Liver (tissue), 9 donors: ENCODE results near the gene RDX. TPM values are rescaled to one million over a fixed set of nuclear protein-coding genes. Genes with fewer than 3 reads are reported as not detected.

Experiments
- DNase-seq: peaks from one replicate; pipeline ENCODE4 v3.0.0-alpha.2; 2017; ENCODE audit warnings: low spot score
- H3K27ac ChIP-seq, 2 donors: one replicate each; pipeline ENCODE4 v1.7.0; 2013; ENCODE audit warnings: inconsistent platforms in 2 of 2, low read length in 2 of 2, control low read depth in 1 of 2, low read depth in 1 of 2, mild to moderate bottlenecking in 1 of 2
- H3K27me3 ChIP-seq, 4 donors: one replicate each; pipeline versions ENCODE4 v1.6.1 to v1.7.0; 2013; ENCODE audit warnings: low read length in 3 of 4, inconsistent platforms in 1 of 4, mild to moderate bottlenecking in 1 of 4, moderate library complexity in 1 of 4; ENCODE audit not compliant: control insufficient read depth in 4 of 4, insufficient read depth in 4 of 4
- H3K36me3 ChIP-seq, 4 donors: one replicate each; pipeline versions ENCODE4 v1.6.1 to v1.7.0; 2013; ENCODE audit warnings: low read length in 3 of 4, mild to moderate bottlenecking in 3 of 4, low read depth in 1 of 4, moderate library complexity in 1 of 4; ENCODE audit not compliant: control insufficient read depth in 4 of 4, insufficient read depth in 3 of 4
- H3K4me1 ChIP-seq, 4 donors: one replicate each; pipeline versions ENCODE4 v1.6.1 to v1.7.0; 2013; ENCODE audit warnings: low read length in 3 of 4, mild to moderate bottlenecking in 3 of 4, moderate library complexity in 1 of 4; ENCODE audit not compliant: control insufficient read depth in 4 of 4, insufficient read depth in 4 of 4
- H3K4me3 ChIP-seq, 3 donors: one replicate each; pipeline versions ENCODE4 v1.6.1 to v1.7.0; 2013; ENCODE audit warnings: low read length in 3 of 3, control low read depth in 1 of 3, low read depth in 1 of 3, mild to moderate bottlenecking in 1 of 3
- H3K9ac ChIP-seq, 2 donors: one replicate each; pipeline ENCODE4 v1.7.0; 2013; ENCODE audit warnings: low read length in 2 of 2, mild to moderate bottlenecking in 2 of 2, moderate library complexity in 2 of 2, control low read depth in 1 of 2, low read depth in 1 of 2
- H3K9me3 ChIP-seq, 4 donors: one replicate each; pipeline versions ENCODE4 v1.6.1 to v1.7.0; 2013; ENCODE audit warnings: low read length in 3 of 4; ENCODE audit not compliant: control insufficient read depth in 4 of 4
- CTCF ChIP-seq: fragments of 150-350 bp; IDR thresholded peaks from 2 replicates; pipeline ENCODE4 v1.5.1; 2017; ENCODE audit warnings: improper control_type of control experiment, low read depth, low read length; ENCODE audit not compliant: missing input control
- EGR1 ChIP-seq, 2 donors: IDR thresholded peaks; 2 replicates each; pipeline ENCODE4 v1.6.1; 2016 to 2018; ENCODE audit warnings: antibody characterized with exemption in 2 of 2, low read depth in 2 of 2
- FOXA1 ChIP-seq: IDR thresholded peaks from 2 replicates; pipeline ENCODE4 v1.6.1; 2016; ENCODE audit warnings: antibody characterized with exemption
- FOXA2 ChIP-seq: IDR thresholded peaks from 2 replicates; pipeline ENCODE4 v1.6.1; 2016; ENCODE audit warnings: antibody characterized with exemption
- GABPA ChIP-seq, 2 donors: IDR thresholded peaks in 1 of 2; conservative IDR thresholded peaks in 1 of 2; 2 replicates each; pipeline ENCODE4 v1.6.1; 2016; ENCODE audit warnings: antibody characterized with exemption in 2 of 2, mild to moderate bottlenecking in 1 of 2, moderate library complexity in 1 of 2
- HNF4A ChIP-seq, 2 donors: conservative IDR thresholded peaks; 2 replicates each; pipeline ENCODE4 v1.6.1; 2016; ENCODE audit warnings: antibody characterized with exemption in 2 of 2, mild to moderate bottlenecking in 2 of 2
- HNF4G ChIP-seq: IDR thresholded peaks from 2 replicates; pipeline ENCODE4 v1.6.1; 2016; ENCODE audit warnings: antibody characterized with exemption
- JUND ChIP-seq, 2 donors: IDR thresholded peaks; 2 replicates each; pipeline ENCODE4 v1.6.1; 2016; ENCODE audit warnings: antibody characterized with exemption in 2 of 2
- NR2F2 ChIP-seq: IDR thresholded peaks from 2 replicates; pipeline ENCODE4 v1.6.1; 2016; ENCODE audit warnings: antibody characterized with exemption
- RAD21 ChIP-seq, 2 donors: IDR thresholded peaks; 2 replicates each; pipeline ENCODE4 v1.6.1; 2016; ENCODE audit warnings: antibody characterized with exemption in 2 of 2, mild to moderate bottlenecking in 2 of 2
- RXRA ChIP-seq, 2 donors: IDR thresholded peaks; 2 replicates each; pipeline ENCODE4 v1.6.1; 2017 to 2018; ENCODE audit warnings: antibody characterized with exemption in 2 of 2, mild to moderate bottlenecking in 1 of 2
- SP1 ChIP-seq: IDR thresholded peaks from 2 replicates; pipeline ENCODE4 v1.6.1; 2018; ENCODE audit warnings: antibody characterized with exemption, mild to moderate bottlenecking
- TAF1 ChIP-seq: conservative IDR thresholded peaks from 2 replicates; pipeline ENCODE4 v1.6.1; 2016; ENCODE audit warnings: antibody characterized with exemption, mild to moderate bottlenecking
- YY1 ChIP-seq: IDR thresholded peaks from 2 replicates; pipeline ENCODE4 v1.6.1; 2016; ENCODE audit warnings: antibody characterized with exemption, mild to moderate bottlenecking
- WGBS: extraction: QIAGEN DNeasy Blood & Tissue Kit; methylation state at CpG from one replicate; pipeline ENCODE4 v1.1.7; 2013; 5-methylcytosine and 5-hydroxymethylcytosine counted together
- polyA plus RNA-seq, 2 donors: library from polyadenylated mRNA; stranded (reverse) in 1 of 2; unstranded in 1 of 2; fragments of 200-250 nt in 1 of 2; fragments of >200 nt in 1 of 2; fragmentation: Nextera tagmentation in 1 of 2; extraction: Ambion mirVana in 1 of 2; gene quantifications; one replicate each; pipeline versions ENCODE4 v1.2.1 to v1.2.3, GENCODE V29; 2013 to 2015
- total RNA-seq, 2 donors: library from RNA; depleted of rRNA; stranded (reverse); fragments of >200 nt; gene quantifications; one replicate each; pipeline ENCODE4 v1.2.3, GENCODE V29; 2014
- TF ChIP-seq, protein P1 (sequence below): IDR thresholded peaks from 2 replicates; pipeline ENCODE4 v1.6.1; 2016; ENCODE audit warnings: antibody characterized with exemption
- TF ChIP-seq, protein P2 (sequence below): IDR thresholded peaks from 2 replicates; pipeline ENCODE4 v1.6.1; 2016; ENCODE audit warnings: antibody characterized with exemption, mild to moderate bottlenecking
- TF ChIP-seq, protein P3 (sequence below): IDR thresholded peaks from 2 replicates; pipeline ENCODE4 v1.6.1; 2016; ENCODE audit warnings: antibody characterized with exemption
- TF ChIP-seq, protein P4 (sequence below): IDR thresholded peaks from 2 replicates; pipeline ENCODE4 v1.6.1; 2016; ENCODE audit warnings: antibody characterized with exemption
- donor health status: healthy.
- donor health status: healthy.
- donor health status: healthy.
- donor health status: healthy.
- donor health status: healthy.

The RDX gene
- total and polyA plus RNA-seq, 4 donors: 19.9 to 116 (median 53.9) TPM

DNA sequence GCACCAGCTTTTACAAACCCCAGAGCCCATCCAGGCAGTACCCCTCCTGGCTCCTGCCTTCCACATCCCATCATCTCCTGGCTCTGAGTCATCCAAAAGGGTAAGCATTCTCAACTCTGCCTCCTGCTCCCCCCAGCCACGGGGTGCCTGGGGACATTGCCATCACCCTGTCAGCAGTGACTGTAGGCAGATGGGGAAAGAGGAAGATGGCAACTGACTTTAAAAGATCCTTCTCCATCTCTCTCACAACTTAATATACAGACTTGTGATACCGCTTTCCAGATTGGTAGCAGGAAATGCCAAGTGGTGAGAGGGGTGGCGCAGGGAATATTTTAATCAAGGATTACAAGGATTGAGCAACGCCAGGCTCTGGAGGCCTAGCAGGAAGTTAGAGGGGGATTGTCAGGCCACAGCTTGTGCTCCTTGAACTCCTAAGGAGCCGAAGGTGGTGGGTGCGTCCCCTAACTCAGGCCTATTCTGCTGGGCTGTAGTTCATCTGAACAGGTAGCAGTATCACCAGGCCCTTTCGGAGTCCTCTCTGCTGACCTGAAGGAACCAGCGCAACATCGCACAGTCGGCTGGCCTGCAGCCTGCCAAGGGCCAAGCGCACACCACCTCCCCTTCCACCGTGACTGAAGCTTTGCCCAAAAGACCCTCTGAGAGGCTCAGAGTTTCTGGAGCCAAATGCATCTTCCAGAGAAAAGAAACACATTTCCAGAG is 119.9 kb downstream of the RDX start:
- TF ChIP-seq, protein P1, sequence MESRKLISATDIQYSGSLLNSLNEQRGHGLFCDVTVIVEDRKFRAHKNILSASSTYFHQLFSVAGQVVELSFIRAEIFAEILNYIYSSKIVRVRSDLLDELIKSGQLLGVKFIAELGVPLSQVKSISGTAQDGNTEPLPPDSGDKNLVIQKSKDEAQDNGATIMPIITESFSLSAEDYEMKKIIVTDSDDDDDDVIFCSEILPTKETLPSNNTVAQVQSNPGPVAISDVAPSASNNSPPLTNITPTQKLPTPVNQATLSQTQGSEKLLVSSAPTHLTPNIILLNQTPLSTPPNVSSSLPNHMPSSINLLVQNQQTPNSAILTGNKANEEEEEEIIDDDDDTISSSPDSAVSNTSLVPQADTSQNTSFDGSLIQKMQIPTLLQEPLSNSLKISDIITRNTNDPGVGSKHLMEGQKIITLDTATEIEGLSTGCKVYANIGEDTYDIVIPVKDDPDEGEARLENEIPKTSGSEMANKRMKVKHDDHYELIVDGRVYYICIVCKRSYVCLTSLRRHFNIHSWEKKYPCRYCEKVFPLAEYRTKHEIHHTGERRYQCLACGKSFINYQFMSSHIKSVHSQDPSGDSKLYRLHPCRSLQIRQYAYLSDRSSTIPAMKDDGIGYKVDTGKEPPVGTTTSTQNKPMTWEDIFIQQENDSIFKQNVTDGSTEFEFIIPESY: no peak
- no peak for TF ChIP-seq HNF4A (conservative IDR thresholded peaks at IDR 0.05)
- no peak for TF ChIP-seq CTCF
- TF ChIP-seq SP1: no peak
- DNase-seq: no peak
- H3K27me3 ChIP-seq: no peaks in the 10 kb centered on the region
- H3K36me3 ChIP-seq: no peaks in the 10 kb centered on the region
- H3K4me1 ChIP-seq: peaks cover 0 to 8% (median 0%) of the 10 kb centered on the region in 4 donors
- no peaks in the 10 kb centered on the region for H3K9me3 ChIP-seq
- H3K27ac ChIP-seq: no peak overlapping the region
- H3K4me3 ChIP-seq: no peak overlapping the region
- 90% methylated on average over 12 of the region's 12 CpGs for WGBS
- no peak overlapping the region for H3K9ac ChIP-seq

DNA sequence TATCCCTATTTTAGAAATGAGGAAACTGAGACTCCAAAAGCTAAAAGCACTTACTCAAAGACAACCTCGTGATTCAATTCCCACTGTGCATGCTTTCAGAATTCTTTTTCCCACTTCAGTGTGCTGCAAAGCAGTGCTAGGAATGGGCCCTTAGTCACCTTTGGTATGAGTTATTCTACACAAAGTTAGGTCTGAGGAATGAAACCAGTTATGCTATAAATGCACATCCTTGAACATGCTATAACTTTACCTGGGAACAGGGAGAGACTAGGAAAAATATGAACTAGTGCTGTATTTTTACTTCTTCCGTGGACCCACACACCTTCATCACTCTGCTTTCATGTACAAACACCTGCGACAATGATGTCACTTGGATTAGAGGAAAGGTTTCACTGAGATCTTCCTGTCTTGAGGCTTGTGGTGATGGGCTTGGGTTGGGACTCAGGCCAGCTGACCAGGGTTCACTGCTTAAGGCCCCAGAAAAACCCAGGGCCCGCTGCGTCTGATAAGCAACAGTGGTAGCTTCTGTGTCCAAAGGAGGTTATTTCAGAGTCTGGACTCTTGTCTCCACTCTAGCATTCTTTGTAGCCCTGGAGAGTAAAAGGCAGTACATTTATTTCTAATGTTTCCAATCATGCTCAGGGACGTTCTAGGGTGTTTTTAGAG is 121.6 kb downstream of the RDX start:
- Histone ChIP-seq H3K4me1 (peaks cover 0 to 8% (median 0%) of the 10 kb centered on the region in 4 donors), H3K9ac (peak overlapping the region in 1 of 2 donors; percentile 17), H3K27ac (no peak overlapping the region), H3K36me3 (no peaks in the 10 kb centered on the region), H3K9me3 (no peaks in the 10 kb centered on the region), H3K27me3 (no peaks in the 10 kb centered on the region), H3K4me3 (no peak overlapping the region)
- no peak for DNase-seq
- WGBS: 83% methylated on average over 6 of the region's 6 CpGs
- TF ChIP-seq FOXA1: no peak
- no peak for TF ChIP-seq GABPA (IDR thresholded peaks at IDR 0.05 in 1 of 2, conservative IDR thresholded peaks at IDR 0.05 in 1 of 2)
- TF ChIP-seq JUND (IDR thresholded peaks at IDR 0.05): no peak
- no peak for TF ChIP-seq YY1
- TF ChIP-seq FOXA2: no peak
- TF ChIP-seq RAD21 (IDR thresholded peaks at IDR 0.05): no peak
- TF ChIP-seq, protein P2, sequence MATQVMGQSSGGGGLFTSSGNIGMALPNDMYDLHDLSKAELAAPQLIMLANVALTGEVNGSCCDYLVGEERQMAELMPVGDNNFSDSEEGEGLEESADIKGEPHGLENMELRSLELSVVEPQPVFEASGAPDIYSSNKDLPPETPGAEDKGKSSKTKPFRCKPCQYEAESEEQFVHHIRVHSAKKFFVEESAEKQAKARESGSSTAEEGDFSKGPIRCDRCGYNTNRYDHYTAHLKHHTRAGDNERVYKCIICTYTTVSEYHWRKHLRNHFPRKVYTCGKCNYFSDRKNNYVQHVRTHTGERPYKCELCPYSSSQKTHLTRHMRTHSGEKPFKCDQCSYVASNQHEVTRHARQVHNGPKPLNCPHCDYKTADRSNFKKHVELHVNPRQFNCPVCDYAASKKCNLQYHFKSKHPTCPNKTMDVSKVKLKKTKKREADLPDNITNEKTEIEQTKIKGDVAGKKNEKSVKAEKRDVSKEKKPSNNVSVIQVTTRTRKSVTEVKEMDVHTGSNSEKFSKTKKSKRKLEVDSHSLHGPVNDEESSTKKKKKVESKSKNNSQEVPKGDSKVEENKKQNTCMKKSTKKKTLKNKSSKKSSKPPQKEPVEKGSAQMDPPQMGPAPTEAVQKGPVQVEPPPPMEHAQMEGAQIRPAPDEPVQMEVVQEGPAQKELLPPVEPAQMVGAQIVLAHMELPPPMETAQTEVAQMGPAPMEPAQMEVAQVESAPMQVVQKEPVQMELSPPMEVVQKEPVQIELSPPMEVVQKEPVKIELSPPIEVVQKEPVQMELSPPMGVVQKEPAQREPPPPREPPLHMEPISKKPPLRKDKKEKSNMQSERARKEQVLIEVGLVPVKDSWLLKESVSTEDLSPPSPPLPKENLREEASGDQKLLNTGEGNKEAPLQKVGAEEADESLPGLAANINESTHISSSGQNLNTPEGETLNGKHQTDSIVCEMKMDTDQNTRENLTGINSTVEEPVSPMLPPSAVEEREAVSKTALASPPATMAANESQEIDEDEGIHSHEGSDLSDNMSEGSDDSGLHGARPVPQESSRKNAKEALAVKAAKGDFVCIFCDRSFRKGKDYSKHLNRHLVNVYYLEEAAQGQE: no peak
- TF ChIP-seq, protein P3, sequence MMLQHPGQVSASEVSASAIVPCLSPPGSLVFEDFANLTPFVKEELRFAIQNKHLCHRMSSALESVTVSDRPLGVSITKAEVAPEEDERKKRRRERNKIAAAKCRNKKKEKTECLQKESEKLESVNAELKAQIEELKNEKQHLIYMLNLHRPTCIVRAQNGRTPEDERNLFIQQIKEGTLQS: no peak
- TF ChIP-seq RXRA (IDR thresholded peaks at IDR 0.05): no peak
- TF ChIP-seq, protein P4, sequence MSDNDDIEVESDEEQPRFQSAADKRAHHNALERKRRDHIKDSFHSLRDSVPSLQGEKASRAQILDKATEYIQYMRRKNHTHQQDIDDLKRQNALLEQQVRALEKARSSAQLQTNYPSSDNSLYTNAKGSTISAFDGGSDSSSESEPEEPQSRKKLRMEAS: no peak
- TF ChIP-seq NR2F2: no peak
- no peak for TF ChIP-seq EGR1 (IDR thresholded peaks at IDR 0.05; ENCODE audit: low read depth in 2 of 2)
- no peak for TF ChIP-seq TAF1
- no peak for TF ChIP-seq SP1
- TF ChIP-seq HNF4A (conservative IDR thresholded peaks at IDR 0.05): no peak
- no peak for TF ChIP-seq HNF4G
- TF ChIP-seq, protein P1: no peak
- no peak for TF ChIP-seq CTCF
